HG03521 (cell line): ENCODE results near the gene GRB2.
A peak's percentile ranks its signal among the peaks of the same experiment; 100 is the strongest.
"Not testable (repeated sequence)": the region's sequence is repeated elsewhere in the genome, so short reads cannot be mapped to it uniquely, and the experiment has no call there.

ENCODE experiments used
- ATAC-seq: cut with Tn5 transposase; IDR thresholded peaks from one replicate; pipeline ENCODE4 v1.9.1; 2021; ENCODE audit warnings: mild to moderate bottlenecking, moderate library complexity; ENCODE audit not compliant: unreplicated experiment

GRB2 gene

GRCh38 chr17:75325827-75326225 is 79.7 kb downstream of the GRB2 start:
- ATAC-seq = no peak

DNA sequence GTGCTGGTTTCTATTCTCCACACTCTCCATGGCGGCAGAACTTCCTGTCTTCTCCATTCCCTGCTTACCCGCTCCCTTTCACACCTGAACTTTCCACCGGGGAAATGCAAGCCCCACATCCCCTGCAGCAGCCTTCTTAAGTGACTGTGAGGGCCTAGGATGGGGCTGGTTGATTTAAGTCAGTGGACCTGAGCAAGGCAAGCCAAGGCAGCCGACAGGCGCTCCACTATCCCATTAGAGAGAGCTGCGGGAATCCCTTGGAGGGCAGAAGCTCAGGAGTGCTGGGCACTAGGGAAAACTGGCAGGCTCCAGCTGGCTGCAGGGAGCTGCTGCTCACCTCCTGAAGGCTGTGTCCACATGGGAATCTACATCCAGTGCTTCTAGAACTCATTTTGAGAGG is 80.1 kb downstream of the GRB2 start:
- no peak for ATAC-seq

GRCh38 chr17:75321506-75321905 is 84.0 kb downstream of the GRB2 start:
- ATAC-seq = no peak

DNA sequence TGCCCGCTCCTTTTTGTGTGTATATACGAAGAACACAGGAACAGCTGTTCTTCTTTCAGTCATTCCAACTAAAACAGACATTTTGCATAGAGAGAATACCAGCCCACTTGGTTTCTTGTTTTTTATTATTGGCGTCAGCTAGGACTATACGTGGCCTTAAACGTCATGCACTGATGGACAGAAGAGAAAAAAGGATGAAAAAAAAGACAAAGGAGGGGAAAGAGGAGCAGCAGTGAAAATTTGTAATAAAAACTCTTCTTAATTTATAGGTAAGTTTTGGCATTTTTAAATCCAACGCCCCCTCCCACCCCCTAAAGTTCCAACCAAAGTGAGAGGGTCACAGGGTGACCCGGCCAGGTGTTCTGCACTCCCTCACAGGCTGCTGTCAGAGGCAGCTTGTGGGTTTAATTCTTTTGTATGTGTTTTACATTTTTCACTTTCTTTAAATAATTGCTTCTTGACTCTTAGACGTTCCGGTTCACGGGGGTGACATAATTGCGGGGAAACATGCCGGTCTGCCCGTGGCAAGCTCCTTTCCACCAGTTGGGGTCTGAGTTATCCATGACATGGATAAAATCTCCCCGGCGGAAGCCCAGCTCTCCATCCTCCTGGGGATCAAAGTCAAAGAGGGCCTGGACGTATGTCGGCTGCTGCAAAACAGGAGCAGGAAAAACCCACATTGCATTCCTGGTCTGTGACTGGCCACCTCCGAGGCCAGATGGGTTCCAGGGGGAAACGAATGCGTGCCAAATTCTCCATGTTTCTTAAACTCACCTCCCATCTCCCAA is 85.4 kb downstream of the GRB2 start:
- peak; percentile 41 for ATAC-seq

DNA sequence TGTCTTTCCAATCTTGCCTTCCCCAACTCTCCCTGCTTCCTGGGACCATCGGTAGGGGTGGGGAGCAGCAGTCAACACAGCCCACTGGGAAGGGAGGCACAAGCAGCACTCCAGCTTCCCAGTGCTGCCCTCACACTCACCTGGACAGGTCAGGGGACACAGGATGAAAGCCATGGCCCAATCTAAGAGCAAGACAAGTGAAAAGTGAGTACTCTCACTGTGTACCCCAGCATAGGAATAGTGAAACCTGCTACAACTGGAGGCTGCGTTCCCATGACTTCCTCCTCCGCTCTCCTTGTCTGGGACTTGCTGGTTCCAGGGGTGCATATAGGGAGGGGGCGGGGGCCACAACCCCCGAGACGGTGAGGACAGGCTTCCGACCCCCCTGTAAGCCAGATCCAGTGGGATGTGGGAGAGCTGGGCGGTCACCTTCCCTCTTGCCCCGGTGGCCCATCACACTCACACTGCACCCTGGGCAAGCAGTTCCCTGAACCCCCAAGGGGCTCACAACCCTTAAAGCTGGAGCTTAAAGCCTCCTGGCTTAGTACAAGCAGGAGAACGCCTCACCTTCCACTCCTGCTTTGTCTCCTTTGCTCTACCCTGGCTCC is 86.8 kb downstream of the GRB2 start:
- no peak for ATAC-seq

GRCh38 chr17:75318211-75318610 is 87.3 kb downstream of the GRB2 start:
- no peak for ATAC-seq

GRCh38 chr17:75317671-75318070 is 87.8 kb downstream of the GRB2 start:
- no peak for ATAC-seq

GRCh38 chr17:75316253-75316652 is 89.2 kb downstream of the GRB2 start:
- ATAC-seq = no peak

GRCh38 chr17:75315541-75316243 is 89.8 kb downstream of the GRB2 start:
- ATAC-seq = no peak

DNA sequence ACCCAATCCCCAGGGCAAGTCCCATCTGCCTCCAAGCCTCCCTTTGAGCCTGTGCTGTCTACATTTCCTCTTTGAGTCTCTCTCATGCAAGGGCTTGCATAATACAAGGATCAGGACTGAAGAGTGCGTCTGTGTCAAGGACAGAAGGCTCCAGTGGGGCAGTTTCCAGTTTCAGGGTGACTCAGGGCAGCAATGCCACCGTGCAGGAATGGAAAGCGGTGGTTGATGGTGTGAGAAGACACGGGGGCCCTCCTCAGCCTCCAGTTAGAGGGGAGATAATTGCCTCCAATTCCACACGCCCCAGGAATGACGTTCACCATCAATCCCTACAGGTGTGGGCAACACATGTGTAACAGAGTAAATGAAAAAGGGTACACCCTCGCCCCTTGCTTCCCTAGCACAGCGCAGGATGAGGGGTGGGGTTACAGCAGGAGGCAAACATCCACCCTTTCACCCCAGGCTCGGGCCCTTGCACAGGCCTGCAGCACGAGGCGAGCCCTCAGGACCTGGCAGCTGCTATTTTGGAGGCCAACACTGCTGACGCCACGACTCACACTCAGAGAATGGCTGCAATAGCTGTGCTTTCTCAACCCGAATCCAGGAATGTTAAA is 91.4 kb downstream of the GRB2 start:
- no peak for ATAC-seq

DNA sequence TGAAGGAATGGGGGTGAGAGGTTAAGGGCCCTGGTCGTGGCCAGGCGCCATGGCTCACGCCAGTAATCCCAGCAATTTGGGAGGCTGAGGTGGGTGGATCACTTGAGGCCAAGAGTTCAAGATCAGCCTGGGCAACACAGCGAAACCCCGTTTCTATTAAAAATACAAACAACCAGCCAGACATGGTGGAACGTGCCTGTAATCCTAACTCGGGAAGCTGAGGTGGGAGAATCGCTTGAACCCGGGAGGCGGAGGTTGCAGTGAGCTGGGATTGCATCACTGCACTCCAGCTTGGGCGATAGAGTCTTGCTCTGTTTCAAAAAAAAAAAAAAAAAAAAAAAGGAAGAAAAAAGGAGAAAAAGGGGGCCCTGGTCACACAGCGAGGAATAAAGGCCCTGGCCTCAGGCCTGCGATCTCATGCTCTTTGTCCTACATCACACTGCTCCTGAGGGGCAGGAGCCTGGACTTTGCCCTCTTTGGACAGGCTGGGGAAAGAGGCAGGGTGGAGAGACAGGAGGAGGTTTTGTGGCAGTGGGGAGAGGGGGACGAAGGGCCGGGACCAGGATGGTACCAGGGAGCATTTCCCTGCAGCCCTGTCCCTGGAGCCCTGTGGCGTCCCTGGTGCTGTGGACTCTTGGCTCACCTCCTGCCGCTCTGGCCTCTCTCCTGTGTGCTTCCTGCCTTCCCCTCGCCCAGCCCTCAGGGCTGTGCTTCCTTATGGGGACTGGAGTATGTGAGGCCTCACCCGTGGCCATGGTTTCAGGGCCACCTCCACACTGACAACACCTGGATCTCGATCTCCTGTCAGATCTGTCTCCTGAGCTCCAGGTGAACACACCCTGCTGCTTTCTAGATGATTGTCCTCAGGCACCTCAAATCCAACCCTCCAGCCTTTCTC is 96.5 kb downstream of the GRB2 start:
- ATAC-seq = no peak

DNA sequence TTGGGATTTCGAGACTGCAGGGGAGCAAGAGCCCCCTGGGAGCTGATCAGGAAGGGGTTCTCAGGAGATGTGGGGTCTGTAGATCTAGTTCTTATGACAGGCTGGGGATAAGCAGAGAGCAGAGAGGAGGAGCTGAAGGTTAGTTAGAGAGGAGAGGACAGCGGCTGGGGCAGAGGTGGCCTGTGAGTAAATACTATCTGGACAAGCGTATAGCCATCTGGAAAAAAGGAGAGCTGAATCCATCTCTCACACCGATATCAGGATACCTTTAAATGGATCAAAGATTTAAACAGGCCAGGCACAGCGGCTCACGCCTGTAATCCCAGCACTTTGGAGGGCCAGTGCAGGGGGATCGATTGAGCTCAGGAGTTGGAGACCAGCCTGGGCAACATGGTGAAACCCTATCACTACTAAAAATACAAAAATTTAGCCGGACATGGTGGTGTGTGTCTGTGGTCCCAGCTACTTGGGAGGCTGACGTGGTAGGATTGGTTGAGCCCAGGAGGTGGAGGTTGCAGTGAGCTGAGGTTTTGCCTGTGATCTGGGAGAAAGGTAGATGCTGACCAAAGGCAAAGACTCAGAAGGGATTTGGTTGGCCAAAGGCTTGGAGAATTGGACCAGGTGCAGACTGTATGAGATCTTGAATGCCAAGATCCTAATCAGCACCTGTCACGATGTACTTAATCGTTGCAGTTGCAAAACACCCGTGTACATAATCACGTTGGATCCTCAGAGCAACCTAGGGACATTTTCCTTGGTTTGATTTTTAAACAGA is 97.3 kb downstream of the GRB2 start:
- no peak for ATAC-seq

DNA sequence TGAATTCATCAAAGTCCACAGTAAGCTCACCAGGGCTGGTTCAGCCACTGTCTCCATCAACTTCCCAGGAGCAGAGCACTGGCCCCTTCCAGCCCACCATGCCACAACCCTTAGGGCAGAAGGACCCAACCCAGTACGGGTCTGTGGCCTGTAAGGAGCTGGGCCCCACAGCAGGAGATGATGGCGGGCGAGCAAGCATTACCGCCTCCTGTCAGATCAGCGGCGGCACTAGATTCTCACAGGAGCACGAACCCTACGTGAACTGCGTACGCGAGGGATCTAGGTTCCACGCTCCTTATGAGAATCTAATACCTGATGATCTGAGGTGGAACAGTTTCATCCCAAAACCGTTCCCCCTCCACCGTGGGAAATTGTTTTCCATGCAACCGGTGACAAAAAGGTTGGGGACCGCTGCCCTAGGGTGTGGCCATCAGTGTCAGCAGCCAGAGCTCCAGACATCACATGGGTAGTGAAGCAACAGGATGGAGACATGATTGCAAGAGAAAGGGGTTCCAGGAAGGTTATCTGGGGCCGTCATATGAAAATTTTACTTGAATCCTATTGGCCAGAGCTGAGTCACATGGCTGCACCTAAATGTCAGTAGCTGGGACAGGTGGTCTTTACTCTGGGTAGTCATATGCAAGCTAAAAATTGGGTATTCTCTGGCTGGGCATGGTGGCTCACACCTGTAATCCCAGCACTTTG is 103.8 kb downstream of the GRB2 start:
- no peak for ATAC-seq

DNA sequence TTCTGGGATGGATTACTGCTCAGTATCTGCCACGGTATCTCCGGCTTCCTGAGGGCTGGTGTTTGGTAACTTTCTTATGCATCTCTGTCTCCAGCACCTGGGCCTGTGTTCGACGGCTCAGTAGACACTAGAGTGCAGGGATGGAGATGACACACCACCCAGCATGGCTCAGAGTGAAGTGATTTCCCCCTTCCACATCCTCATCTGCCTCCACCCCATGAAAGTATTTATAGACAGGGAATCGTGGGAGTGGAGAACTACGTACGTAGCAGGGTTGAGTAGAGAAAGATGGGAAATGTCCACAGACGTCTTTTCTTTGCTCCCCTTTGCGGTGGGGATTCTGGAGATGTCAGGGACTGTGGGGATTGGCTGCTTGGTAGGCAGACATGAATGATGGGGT is 104.4 kb downstream of the GRB2 start:
- no peak for ATAC-seq

GRCh38 chr17:75300280-75300679 is 105.2 kb downstream of the GRB2 start:
- no peak for ATAC-seq

DNA sequence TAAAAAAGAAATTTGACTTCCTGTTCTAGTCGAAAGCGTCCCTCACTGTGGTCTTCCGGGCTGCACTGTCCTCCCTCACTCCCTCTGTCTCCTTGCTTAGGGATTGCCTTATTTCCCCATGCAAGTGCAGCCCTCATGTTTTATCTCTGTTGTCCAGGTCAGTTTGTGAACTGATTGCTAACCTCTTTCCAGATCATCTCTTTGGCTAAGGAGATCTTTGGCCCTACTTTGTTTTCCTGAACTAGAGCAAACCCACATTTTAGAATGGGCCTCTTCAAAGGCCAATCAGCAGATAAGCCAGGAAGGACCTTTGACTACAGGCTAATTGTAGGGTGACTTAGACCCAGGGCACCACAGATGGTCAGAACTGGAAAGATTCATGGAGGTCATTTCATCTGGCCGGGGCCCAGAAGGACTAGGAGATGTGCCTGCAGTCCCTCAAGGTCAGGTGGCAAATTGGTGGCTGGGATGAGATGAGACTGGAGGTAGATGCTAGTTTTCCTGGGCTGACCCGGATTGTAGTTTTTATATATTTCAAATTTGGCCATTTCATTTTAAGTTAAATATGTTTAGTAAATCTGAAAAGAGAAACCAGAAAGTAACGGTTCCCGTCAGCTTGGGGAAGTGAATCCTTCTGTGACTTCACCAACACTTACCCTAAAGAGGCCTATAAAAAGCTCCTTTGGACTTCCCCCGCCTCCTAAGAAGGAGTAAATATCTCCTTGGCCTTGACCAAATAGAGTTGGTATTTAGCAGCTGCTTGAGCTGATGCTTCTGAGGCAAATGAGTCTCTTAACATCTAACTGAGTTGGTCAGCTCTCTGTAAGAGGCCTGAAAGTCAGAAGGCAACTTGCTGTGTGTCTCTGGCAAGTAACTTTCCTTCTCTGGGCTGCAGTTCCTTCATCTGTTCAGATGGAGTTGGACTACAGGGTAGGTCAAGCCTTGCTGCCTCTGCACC is 110.0 kb downstream of the GRB2 start:
- peak; percentile 58 for ATAC-seq

DNA sequence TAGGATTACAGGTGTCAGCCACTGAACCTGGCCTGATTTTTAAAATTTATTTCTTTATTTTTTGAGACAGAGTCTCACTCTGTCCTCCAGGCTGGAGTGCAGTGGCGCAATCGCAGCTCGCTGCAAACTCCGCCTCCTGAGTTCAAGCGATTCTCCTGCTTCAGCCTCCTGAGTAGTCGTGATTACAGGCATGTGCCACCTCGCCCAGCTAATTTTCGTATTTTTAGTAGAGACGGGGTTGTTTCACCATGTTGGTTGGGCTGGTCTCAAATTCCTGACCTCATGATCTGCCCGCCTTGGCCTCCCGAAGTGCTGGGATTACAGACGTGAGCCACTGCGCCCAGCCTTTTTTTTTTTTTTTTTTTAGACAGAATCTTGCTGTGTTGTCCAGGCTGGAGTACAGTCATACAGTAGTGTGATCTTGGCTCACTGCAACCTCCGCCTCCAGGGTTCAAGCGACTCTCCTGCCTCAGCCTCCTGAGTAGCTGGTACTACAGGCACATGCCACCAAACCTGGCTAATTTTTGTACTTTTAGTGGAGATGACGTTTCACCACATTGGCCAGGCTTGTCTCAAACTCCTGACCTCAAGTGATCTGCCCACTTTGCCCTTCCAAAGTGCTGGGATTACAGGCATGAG is 112.5 kb downstream of the GRB2 start:
- ATAC-seq = not testable (repeated sequence)
